SK-N-SH treated with all-trans-retinoic acid at 6 μM for 48 hours (cell line): ENCODE measurements around the gene NME7.
A peak's percentile ranks its signal among the peaks of the same experiment; 100 is the strongest.

Experiments used
- ATAC-seq: fragments of 200-7000 bp; cut with Tn5 transposase; 3 replicates; pipeline ENCODE4 v1.9.1; 2020; ENCODE audit warnings: mild to moderate bottlenecking, moderate library complexity
- ARNTL ChIP-seq: fragments of 450-650 bp; formaldehyde crosslinking; IDR thresholded peaks from 2 replicates; pipeline ENCODE4 v1.5.0; 2020; ENCODE audit warnings: low read depth, mild to moderate bottlenecking, moderate library complexity, borderline replicate concordance
- BACH2 ChIP-seq: fragments of 250-450 bp; sonication (Bioruptor Pico); IDR thresholded peaks from 2 replicates; pipeline ENCODE4 v1.9.0; 2021; ENCODE audit warnings: mild to moderate bottlenecking, borderline replicate concordance
- CSDC2 ChIP-seq: fragments of 250-450 bp; sonication (Bioruptor Pico); IDR thresholded peaks from 2 replicates; pipeline ENCODE4 v1.5.0; 2020; ENCODE audit warnings: mild to moderate bottlenecking, moderate library complexity
- ESRRG ChIP-seq: fragments of 250-450 bp; sonication (Bioruptor Pico); IDR thresholded peaks from 2 replicates; pipeline ENCODE4 v1.6.1; 2021; ENCODE audit warnings: mild to moderate bottlenecking
- GLIS3 ChIP-seq: fragments of 250-450 bp; sonication (Bioruptor Pico); IDR thresholded peaks from 2 replicates; pipeline ENCODE4 v1.5.0; 2020; ENCODE audit warnings: mild to moderate bottlenecking, moderate library complexity
- ISL1 ChIP-seq: fragments of 250-450 bp; sonication (Bioruptor Pico); IDR thresholded peaks from 2 replicates; pipeline ENCODE4 v2.1.2; 2022; ENCODE audit warnings: mild to moderate bottlenecking, moderate library complexity
- PPARA ChIP-seq: fragments of 250-450 bp; sonication (Bioruptor Pico); IDR thresholded peaks from 2 replicates; pipeline ENCODE4 v1.5.0; 2020; ENCODE audit warnings: mild to moderate bottlenecking, borderline replicate concordance
- RARB ChIP-seq: fragments of 250-450 bp; sonication (Bioruptor Pico); IDR thresholded peaks from 2 replicates; pipeline ENCODE4 v1.8.0; 2021; ENCODE audit warnings: mild to moderate bottlenecking, moderate library complexity
- SNAI2 ChIP-seq: fragments of 250-450 bp; sonication (Bioruptor Pico); IDR thresholded peaks from 2 replicates; pipeline ENCODE4 v1.5.0; 2020; ENCODE audit warnings: mild to moderate bottlenecking, moderate library complexity
- TCF4 ChIP-seq: fragments of 250-450 bp; sonication (Bioruptor Pico); IDR thresholded peaks from 2 replicates; pipeline ENCODE4 v1.8.0; 2021; ENCODE audit warnings: mild to moderate bottlenecking, moderate library complexity, borderline replicate concordance
- TOX ChIP-seq: fragments of 250-450 bp; sonication (Bioruptor Pico); IDR thresholded peaks from 2 replicates; pipeline ENCODE4 v1.8.0; 2021; ENCODE audit warnings: mild to moderate bottlenecking, moderate library complexity, borderline replicate concordance
- ZC3H10 ChIP-seq: fragments of 250-450 bp; sonication (Bioruptor Pico); IDR thresholded peaks from 2 replicates; pipeline ENCODE4 v1.5.1; 2021; ENCODE audit warnings: mild to moderate bottlenecking, moderate library complexity
- ZFP3 ChIP-seq: fragments of 250-450 bp; sonication (Bioruptor Pico); IDR thresholded peaks from 2 replicates; pipeline ENCODE4 v1.5.0; 2020; ENCODE audit warnings: mild to moderate bottlenecking, moderate library complexity
- ZFP30 ChIP-seq: fragments of 450-650 bp; formaldehyde crosslinking; IDR thresholded peaks from 2 replicates; pipeline ENCODE4 v1.5.0; 2022; ENCODE audit warnings: mild to moderate bottlenecking, moderate library complexity
- ZNF565 ChIP-seq: fragments of 450-650 bp; formaldehyde crosslinking; conservative IDR thresholded peaks from 2 replicates; pipeline ENCODE4 v1.5.0; 2020; ENCODE audit warnings: low read depth, mild to moderate bottlenecking, moderate library complexity
- ZNF70 ChIP-seq: fragments of 450-650 bp; formaldehyde crosslinking; IDR thresholded peaks from 2 replicates; pipeline ENCODE4 v1.5.0; 2020; ENCODE audit warnings: mild to moderate bottlenecking, moderate library complexity
- ZNF8 ChIP-seq: fragments of 450-650 bp; formaldehyde crosslinking; IDR thresholded peaks from 2 replicates; pipeline ENCODE4 v1.5.0; 2020; ENCODE audit warnings: mild to moderate bottlenecking, moderate library complexity
- TF ChIP-seq, protein P1 (sequence below): fragments of 250-450 bp; sonication (Bioruptor Pico); IDR thresholded peaks from 2 replicates; pipeline ENCODE4 v1.8.0; 2021; ENCODE audit warnings: low read depth, mild to moderate bottlenecking, moderate library complexity, borderline replicate concordance
- TF ChIP-seq, protein P2 (sequence below): fragments of 250-450 bp; sonication (Bioruptor Pico); IDR thresholded peaks from 2 replicates; pipeline ENCODE4 v1.5.1; 2021; ENCODE audit warnings: mild to moderate bottlenecking, moderate library complexity
- TF ChIP-seq, protein P3 (sequence below): fragments of 250-450 bp; sonication (Bioruptor Pico); IDR thresholded peaks from 2 replicates; pipeline ENCODE4 v1.5.1; 2020; ENCODE audit warnings: low read depth, mild to moderate bottlenecking, moderate library complexity
- TF ChIP-seq, protein P4 (sequence below): fragments of 250-450 bp; sonication (Bioruptor Pico); IDR thresholded peaks from 2 replicates; pipeline ENCODE4 v1.5.0; 2020; ENCODE audit warnings: mild to moderate bottlenecking, moderate library complexity

NME7 gene

DNA sequence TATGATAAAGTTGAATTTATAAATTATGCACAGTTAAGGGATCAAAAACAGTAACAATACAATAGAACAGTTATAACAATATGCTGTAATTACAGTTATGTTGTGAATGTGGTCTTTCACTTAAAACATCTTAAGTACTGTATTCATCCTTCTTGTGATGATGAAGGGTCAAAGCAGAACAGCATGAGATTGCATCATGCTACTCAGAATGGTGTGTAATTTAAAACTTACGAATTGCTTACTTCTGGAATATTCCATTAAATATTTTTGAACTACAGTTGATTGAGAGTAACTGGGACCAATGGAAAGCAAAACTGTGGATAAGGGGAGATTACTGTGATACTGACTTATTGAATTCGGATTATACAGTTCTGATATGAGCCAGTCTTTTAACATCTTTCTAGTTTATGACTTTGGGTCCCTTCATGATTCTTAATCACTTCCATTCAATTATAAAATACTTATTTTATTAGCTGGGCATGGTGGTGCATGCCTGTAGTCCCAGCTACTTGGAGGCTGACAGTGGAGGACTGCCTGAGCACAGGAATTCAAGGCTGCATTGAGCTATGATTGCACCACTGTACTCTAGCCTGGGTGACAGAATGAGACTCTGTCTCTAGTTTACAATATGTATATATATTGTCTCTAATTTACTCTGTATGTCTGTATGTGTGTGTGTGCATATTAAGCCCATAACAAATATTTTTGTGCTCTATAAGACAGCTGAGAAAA is 217.9 kb downstream of the NME7 start (continued):
- TF ChIP-seq, protein P1, sequence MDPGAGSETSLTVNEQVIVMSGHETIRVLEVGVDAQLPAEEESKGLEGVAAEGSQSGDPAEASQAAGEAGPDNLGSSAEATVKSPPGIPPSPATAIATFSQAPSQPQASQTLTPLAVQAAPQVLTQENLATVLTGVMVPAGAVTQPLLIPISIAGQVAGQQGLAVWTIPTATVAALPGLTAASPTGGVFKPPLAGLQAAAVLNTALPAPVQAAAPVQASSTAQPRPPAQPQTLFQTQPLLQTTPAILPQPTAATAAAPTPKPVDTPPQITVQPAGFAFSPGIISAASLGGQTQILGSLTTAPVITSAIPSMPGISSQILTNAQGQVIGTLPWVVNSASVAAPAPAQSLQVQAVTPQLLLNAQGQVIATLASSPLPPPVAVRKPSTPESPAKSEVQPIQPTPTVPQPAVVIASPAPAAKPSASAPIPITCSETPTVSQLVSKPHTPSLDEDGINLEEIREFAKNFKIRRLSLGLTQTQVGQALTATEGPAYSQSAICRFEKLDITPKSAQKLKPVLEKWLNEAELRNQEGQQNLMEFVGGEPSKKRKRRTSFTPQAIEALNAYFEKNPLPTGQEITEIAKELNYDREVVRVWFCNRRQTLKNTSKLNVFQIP = no peak
- TF ChIP-seq ZFP30 (CRISPR knock-in tag) = no peak
- TF ChIP-seq TOX = no peak
- TF ChIP-seq ZNF70 = no peak
- TF ChIP-seq RARB = no peak

DNA sequence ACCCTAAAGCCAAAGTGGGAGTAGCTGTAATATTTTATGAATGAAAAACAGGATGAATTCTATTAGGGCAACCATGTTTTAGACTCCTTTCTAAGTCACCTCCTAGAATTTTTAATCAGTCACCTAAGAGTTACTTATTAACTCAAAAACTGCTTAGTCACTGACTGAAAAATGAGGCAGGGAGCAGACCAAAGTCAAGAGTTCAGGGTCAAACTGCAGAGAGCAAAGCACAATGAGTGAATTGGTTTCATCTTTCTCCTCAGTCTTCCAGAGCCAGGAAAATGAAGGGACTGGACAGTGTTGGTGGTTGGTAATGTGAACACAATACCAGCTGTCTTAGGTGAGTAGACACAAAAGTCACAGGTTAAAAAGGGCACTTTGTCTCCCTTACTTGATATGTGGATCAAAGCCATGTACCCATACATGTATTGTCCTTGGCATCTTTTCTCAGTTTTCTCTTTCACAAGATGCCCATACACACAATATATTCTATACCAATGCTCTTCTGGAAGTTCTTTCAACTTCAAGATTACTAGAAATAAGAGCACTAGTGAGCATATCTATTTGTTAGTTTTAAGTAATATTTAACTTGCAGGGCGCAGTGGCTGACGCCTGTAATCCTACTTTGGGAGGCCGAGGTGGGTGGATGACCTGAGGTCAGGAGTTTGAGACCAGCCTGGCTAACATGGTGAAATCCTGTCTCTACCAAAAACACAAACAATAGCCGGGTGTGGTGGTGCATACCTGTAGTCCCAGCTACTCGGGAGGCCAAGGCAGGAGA is 218.9 kb downstream of the NME7 start:
- ATAC-seq = peak; percentile 27; the same call in 1 of the 3 replicates
- TF ChIP-seq ARNTL (CRISPR knock-in tag) = no peak
- no peak for TF ChIP-seq BACH2 (CRISPR knock-in tag)
- TF ChIP-seq PPARA = no peak
- TF ChIP-seq SNAI2 (CRISPR knock-in tag) = no peak
- TF ChIP-seq RARB = no peak
- TF ChIP-seq ZNF8 (CRISPR knock-in tag) = no peak
- no peak for TF ChIP-seq ZNF565 (CRISPR knock-in tag)
- TF ChIP-seq, protein P2, sequence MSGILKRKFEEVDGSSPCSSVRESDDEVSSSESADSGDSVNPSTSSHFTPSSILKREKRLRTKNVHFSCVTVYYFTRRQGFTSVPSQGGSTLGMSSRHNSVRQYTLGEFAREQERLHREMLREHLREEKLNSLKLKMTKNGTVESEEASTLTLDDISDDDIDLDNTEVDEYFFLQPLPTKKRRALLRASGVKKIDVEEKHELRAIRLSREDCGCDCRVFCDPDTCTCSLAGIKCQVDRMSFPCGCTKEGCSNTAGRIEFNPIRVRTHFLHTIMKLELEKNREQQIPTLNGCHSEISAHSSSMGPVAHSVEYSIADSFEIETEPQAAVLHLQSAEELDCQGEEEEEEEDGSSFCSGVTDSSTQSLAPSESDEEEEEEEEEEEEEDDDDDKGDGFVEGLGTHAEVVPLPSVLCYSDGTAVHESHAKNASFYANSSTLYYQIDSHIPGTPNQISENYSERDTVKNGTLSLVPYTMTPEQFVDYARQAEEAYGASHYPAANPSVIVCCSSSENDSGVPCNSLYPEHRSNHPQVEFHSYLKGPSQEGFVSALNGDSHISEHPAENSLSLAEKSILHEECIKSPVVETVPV (CRISPR knock-in tag) = no peak
- no peak for TF ChIP-seq ZNF70
- TF ChIP-seq, protein P3, sequence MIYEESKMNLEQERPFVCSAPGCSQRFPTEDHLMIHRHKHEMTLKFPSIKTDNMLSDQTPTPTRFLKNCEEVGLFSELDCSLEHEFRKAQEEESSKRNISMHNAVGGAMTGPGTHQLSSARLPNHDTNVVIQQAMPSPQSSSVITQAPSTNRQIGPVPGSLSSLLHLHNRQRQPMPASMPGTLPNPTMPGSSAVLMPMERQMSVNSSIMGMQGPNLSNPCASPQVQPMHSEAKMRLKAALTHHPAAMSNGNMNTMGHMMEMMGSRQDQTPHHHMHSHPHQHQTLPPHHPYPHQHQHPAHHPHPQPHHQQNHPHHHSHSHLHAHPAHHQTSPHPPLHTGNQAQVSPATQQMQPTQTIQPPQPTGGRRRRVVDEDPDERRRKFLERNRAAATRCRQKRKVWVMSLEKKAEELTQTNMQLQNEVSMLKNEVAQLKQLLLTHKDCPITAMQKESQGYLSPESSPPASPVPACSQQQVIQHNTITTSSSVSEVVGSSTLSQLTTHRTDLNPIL = no peak
- no peak for TF ChIP-seq GLIS3 (CRISPR knock-in tag)
- no peak for TF ChIP-seq TCF4 (CRISPR knock-in tag)
- no peak for TF ChIP-seq ESRRG (CRISPR knock-in tag)
- TF ChIP-seq ZC3H10 (CRISPR knock-in tag) = no peak
- no peak for TF ChIP-seq ZFP30 (CRISPR knock-in tag)
- no peak for TF ChIP-seq ISL1
- TF ChIP-seq TOX = no peak
- TF ChIP-seq, all 23 proteins: peak for 0

DNA sequence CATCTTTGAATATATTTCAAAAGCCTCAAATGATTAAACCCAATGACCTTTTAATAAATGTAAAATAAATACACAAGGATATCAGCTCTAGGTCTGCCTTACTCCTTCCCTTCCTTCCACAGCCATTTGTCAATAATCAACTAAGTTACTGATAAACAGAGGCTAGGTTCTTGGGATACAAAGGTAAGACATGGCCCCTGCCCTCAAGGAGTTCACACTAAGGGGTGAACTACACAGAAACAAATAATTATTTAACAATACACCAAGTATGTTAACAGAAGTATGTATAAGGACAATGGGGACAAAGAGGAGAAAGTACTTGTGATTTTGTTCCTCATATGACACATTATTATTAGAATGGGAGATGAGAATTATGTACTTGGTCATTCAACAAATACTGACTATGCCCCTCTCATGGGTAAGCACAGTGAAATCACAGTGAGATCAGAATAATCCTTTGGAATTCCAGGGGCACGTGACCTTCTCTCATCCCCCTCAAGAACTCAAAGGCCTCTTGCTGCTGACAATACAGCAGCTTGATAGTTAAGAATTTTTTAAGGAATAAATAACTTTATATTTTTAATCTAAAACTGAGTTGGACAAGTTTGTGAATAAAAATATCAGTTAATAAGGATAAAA is 220.9 kb downstream of the NME7 start:
- no peak for TF ChIP-seq ZFP3 (CRISPR knock-in tag)
- no peak for TF ChIP-seq BACH2 (CRISPR knock-in tag)
- no peak for TF ChIP-seq ZNF565 (CRISPR knock-in tag)
- TF ChIP-seq TCF4 (CRISPR knock-in tag) = no peak
- no peak for TF ChIP-seq ZNF70
- no peak for TF ChIP-seq CSDC2 (CRISPR knock-in tag)
- TF ChIP-seq ESRRG (CRISPR knock-in tag) = no peak
- TF ChIP-seq, protein P4, sequence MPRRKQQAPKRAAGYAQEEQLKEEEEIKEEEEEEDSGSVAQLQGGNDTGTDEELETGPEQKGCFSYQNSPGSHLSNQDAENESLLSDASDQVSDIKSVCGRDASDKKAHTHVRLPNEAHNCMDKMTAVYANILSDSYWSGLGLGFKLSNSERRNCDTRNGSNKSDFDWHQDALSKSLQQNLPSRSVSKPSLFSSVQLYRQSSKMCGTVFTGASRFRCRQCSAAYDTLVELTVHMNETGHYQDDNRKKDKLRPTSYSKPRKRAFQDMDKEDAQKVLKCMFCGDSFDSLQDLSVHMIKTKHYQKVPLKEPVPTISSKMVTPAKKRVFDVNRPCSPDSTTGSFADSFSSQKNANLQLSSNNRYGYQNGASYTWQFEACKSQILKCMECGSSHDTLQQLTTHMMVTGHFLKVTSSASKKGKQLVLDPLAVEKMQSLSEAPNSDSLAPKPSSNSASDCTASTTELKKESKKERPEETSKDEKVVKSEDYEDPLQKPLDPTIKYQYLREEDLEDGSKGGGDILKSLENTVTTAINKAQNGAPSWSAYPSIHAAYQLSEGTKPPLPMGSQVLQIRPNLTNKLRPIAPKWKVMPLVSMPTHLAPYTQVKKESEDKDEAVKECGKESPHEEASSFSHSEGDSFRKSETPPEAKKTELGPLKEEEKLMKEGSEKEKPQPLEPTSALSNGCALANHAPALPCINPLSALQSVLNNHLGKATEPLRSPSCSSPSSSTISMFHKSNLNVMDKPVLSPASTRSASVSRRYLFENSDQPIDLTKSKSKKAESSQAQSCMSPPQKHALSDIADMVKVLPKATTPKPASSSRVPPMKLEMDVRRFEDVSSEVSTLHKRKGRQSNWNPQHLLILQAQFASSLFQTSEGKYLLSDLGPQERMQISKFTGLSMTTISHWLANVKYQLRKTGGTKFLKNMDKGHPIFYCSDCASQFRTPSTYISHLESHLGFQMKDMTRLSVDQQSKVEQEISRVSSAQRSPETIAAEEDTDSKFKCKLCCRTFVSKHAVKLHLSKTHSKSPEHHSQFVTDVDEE (CRISPR knock-in tag) = no peak
- TF ChIP-seq, protein P1 = no peak
- no peak for TF ChIP-seq ZNF8 (CRISPR knock-in tag)
- TF ChIP-seq, all 23 proteins: peak for 0
- no peak for ATAC-seq
